Neural cell (in vitro differentiated cells): ENCODE measurements around the gene SLC5A11.

Experiments
- EP300 ChIP-seq: fragments of 450-650 bp; conservative IDR thresholded peaks from 2 replicates; pipeline ENCODE4 v1.6.1; 2014; ENCODE audit warnings: antibody characterized with exemption, mild to moderate bottlenecking, moderate library complexity; ENCODE audit not compliant: poor library complexity, severe bottlenecking
- EZH2 ChIP-seq: fragments of 200-600, 300-800 bp; shearing (Covaris generic), sonication (generic); IDR thresholded peaks from 2 replicates; pipeline ENCODE4 v1.6.1; 2014; ENCODE audit warnings: antibody characterized with exemption, low read length, borderline replicate concordance, mild to moderate bottlenecking; ENCODE audit not compliant: insufficient read depth, poor library complexity, severe bottlenecking
- POLR2AphosphoS5 ChIP-seq: IDR thresholded peaks from 2 replicates; pipeline ENCODE4 v1.6.1; 2012
- TF ChIP-seq, protein P1 (sequence below): IDR thresholded peaks from 2 replicates; pipeline ENCODE4 v1.6.1; 2012; ENCODE audit warnings: borderline replicate concordance
- TF ChIP-seq, protein P2 (sequence below): fragments of 450-650 bp; IDR thresholded peaks from 2 replicates; pipeline ENCODE4 v1.5.1; 2014; ENCODE audit warnings: antibody characterized with exemption, mild to moderate bottlenecking, moderate library complexity; ENCODE audit not compliant: poor library complexity, severe bottlenecking

DNA sequence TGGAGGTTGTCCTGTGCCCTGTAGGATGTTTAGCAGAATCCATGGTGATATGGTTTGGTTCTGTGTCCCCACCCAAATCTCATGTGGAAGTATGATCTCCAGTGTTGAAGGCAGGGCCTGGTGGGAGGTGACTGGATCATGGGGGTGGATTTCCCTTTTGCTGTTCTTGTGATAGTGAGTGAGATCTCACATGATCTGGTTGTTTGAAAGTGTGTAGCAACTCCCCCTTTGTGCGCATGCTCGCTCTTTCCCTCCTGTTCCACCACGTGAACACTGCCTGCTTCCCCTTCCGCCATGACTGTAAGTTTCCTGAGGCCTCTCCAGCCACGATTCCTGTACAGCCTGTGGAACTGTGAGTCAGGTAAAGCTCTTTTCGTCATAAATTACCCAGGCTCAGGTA lies 107.5 kb downstream of the SLC5A11 start:
- TF ChIP-seq, protein P1, sequence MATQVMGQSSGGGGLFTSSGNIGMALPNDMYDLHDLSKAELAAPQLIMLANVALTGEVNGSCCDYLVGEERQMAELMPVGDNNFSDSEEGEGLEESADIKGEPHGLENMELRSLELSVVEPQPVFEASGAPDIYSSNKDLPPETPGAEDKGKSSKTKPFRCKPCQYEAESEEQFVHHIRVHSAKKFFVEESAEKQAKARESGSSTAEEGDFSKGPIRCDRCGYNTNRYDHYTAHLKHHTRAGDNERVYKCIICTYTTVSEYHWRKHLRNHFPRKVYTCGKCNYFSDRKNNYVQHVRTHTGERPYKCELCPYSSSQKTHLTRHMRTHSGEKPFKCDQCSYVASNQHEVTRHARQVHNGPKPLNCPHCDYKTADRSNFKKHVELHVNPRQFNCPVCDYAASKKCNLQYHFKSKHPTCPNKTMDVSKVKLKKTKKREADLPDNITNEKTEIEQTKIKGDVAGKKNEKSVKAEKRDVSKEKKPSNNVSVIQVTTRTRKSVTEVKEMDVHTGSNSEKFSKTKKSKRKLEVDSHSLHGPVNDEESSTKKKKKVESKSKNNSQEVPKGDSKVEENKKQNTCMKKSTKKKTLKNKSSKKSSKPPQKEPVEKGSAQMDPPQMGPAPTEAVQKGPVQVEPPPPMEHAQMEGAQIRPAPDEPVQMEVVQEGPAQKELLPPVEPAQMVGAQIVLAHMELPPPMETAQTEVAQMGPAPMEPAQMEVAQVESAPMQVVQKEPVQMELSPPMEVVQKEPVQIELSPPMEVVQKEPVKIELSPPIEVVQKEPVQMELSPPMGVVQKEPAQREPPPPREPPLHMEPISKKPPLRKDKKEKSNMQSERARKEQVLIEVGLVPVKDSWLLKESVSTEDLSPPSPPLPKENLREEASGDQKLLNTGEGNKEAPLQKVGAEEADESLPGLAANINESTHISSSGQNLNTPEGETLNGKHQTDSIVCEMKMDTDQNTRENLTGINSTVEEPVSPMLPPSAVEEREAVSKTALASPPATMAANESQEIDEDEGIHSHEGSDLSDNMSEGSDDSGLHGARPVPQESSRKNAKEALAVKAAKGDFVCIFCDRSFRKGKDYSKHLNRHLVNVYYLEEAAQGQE, result no peak
- TF ChIP-seq POLR2AphosphoS5 (no peak), EZH2 (no peak), EP300 (no peak)
- TF ChIP-seq, protein P2, sequence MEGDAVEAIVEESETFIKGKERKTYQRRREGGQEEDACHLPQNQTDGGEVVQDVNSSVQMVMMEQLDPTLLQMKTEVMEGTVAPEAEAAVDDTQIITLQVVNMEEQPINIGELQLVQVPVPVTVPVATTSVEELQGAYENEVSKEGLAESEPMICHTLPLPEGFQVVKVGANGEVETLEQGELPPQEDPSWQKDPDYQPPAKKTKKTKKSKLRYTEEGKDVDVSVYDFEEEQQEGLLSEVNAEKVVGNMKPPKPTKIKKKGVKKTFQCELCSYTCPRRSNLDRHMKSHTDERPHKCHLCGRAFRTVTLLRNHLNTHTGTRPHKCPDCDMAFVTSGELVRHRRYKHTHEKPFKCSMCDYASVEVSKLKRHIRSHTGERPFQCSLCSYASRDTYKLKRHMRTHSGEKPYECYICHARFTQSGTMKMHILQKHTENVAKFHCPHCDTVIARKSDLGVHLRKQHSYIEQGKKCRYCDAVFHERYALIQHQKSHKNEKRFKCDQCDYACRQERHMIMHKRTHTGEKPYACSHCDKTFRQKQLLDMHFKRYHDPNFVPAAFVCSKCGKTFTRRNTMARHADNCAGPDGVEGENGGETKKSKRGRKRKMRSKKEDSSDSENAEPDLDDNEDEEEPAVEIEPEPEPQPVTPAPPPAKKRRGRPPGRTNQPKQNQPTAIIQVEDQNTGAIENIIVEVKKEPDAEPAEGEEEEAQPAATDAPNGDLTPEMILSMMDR, result no peak
